AG20443 (cell line): ENCODE data around the gene FGGY.
"Not testable (repeated sequence)": the region's sequence is repeated elsewhere in the genome, so short reads cannot be mapped to it uniquely, and the experiment has no call there.

Experiments
- DNase-seq: peaks from one replicate; pipeline ENCODE4 v3.0.0; 2012; ENCODE audit warnings: low spot score, mixed read lengths

Gene FGGY

DNA sequence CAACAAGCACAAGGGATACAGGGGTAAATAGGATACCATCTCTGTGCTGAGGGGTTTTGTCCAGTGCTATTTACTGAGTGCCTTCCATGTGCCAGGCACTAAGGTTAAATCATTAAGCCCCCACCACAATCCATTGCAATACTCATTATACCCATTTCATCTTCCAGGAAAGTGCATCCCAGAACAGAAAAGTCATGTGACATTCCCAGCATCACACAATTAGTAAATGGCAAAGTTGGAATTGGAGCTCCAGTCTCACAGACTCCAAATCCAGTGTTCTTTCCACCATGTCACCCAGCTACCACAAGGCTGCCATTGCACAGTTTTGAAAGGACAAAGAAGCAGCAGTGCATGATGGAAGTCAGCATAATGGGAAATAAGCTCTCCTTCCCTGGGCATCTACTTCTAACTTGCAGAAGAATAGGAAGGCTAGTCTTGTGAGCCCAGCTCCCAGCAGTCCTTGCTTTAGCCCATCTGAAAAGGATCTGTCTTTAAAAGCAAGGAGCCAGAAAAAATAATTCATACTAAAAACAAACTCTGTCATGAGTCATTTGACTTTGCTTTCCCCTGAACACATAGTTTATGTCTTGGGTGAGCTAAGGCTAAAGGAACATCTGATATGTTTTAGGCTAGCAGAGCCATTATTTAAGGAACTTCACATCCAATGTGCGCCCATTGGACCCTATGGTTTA, 406.5 kb downstream of the FGGY start:
- DNase-seq: peak; percentile 52

DNA sequence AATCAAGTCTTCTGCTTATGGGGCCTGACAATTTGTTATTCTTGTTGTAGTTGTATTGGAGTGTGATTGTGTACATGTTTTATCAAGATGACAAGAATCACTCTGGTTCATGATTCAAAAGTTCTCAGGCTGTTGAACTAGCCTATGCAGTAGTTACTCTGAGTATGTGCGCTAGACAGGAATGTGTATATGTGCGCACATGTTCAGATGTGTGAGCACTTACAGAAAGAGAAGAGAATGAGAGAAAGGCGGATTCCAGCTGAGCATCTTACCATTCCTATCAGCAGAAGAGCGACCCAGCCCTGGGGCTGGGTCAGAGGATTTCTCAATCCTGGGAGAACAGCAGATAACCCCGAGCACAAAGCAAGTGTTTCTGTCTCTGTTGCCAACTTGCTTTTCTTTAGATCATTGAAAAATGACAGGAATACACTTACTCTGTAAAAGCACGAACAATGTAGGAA, 407.1 kb downstream of the FGGY start:
- DNase-seq: no peak

DNA sequence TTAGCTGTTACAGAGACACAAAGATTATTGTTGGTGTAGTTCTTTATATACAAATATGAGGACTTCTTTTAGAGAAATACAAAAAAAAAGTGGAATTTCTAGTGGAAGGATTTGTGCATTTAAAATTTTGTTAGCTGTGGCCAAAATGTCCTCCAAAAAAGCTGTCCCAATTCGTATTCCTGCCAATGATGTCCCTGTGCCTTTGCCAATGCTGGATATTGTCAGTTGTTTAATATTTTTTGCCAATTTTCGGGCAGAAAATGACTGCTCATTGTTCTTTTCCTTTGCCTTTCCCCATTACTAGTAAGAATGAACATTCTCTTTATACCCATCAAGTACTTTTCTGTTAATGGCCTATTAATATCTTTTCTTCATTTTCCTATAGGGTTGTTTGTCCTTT, 407.8 kb downstream of the FGGY start:
- no peak for DNase-seq

DNA sequence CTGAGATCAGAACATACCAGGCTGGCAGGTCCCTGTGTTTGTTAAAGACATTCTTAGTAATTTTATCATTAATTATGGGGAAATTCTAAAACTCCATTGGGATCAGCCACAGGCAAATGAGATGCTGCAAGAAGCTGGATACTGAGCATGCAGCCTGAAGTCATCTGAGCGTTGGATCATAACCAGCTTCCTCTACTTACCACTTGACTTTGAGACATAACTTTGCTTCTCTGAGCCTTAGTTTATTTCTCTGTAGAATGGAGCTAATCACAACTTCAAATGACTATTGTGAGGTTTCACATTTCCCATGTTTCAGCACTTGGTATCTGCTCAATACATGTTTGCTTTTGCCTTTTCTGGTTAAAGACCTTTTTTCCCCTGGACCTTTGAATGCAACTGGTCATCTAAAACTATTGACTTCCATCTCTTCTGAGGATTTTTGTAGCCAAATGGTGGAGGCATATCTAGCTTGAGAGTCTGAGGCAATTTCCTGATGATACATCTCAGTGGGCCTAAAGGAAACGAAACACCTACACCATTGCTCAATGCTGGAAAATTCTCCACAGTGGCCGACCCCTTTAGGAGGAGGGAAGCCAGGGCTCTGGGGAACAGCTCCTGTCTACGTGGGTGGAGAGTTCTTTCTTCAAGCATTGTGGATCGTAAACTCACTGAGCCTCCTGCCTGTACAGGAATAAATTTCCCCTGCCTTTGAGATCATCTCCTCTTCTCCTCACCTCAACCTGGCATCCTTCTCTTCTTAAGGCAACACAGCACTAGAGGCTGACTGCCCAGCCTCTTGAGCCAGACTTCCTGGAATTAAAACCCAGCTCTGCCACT, 408.8 kb downstream of the FGGY start:
- DNase-seq: peak; percentile 27

DNA sequence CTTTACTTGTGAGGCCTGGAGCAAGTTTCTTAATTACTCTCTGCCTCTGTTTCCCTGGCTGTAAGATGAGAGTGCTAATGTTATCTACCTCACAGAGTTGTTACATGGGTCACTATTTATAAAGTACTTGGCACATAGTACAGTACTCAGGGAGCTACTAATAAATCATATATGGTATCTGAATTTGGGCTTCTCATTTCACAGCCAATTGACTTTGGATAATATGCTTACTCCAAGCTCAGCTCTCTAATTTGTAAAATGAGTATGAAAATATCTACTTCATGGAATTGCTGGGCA, 409.4 kb downstream of the FGGY start:
- no peak for DNase-seq

DNA sequence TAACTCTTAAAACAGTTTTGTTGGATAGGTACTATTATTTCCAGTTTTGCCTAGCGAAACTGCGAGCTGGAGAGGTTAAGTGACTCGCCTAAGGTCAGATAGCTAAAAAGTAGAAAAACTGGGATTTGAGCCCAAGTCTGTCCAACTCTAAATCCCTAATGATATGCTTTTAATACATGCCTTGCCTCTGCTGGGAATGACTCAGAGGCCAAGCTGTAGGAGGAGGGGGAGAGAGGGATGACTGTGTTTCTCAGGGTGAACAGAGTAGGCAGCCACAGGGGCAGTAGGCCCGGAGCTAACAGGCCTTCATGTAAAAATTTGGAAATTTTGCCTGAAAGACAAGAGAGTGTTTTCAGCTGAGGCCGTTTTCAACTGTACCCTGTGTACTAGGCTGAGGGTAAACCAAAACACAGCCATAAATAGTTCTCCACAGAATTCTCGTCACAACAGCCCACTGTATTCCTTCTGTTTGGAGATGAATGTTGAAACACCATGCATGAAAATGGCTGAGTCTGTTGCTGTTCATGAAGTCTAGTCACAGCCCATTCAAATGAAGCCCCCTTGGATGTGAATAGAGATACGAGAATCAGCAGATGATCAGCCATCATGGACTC, 410.4 kb downstream of the FGGY start:
- DNase-seq: peak; percentile 91

DNA sequence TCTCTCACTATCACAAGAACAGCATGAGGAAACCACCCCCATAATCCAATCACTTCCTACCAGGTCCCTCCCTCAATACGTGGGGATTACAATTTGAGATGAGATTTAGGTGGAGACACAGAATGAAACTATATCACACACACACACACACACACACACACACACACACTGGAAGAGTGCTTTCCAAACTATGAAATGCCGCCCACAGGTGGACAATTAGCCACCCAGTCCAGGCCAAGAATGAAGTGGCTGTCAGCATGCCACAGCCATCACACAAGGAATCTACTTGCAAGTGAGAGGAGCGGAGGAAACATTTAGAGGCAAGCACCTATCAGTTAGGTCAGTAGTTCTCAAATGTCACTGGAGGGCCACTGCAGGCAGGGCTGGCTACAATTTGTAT, 412.4 kb downstream of the FGGY start:
- no peak for DNase-seq

DNA sequence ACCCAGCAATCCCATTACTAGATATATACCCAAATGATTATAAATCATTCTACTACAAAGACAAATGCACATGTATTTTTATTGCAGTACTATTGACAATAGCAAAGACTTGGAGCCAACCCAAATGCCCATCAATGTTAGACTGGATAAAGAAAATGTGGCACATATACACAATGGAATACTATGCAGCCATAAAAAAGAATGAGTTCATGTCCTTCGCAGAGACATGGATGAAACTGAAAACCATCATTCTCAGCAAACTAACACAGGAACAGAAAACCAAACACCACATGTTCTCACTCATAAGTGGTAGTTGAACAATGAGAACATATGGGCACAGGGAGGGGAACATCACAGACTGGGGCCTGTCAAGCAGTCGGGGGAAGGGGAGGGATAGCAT, 414.0 kb downstream of the FGGY start:
- not testable (repeated sequence) for DNase-seq

DNA sequence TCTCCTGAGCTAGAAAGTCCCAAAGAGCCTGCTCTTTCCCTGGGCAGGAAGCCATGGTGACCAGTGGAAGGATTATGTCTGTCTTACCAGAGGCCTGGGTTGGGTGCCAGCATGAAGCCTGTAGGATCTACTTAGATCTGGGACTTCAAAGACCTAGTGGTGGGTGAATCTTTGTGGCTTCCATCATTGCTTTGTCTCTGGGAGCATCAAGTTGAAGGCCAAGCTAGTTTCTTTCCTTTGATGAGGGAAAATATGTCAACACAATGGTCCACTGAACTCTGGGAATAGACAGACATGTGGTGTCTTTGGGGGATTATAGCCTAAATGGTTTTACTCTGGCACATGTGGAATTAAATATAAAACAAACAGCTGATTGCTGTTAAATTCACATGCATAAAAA, 417.3 kb downstream of the FGGY start:
- DNase-seq: no peak

DNA sequence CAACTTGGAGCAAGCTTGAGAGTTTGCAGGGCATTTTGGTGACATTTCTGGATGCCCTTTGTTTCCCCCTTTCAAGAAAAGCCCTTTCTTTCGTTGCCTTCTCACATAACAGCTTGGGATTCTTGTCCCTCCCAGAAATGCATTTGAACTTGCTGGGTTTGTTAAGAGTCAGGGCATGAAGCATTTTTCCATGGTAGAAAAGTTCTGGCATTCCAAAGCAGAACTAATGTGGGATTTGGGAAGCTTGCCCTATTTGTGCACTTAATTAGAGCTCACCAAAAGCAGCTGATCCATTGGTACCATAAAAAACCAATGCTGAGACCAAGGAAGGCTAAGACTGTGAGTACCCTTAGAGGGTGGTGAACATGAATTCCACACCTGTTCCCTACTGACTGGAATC, 418.1 kb downstream of the FGGY start:
- no peak for DNase-seq

DNA sequence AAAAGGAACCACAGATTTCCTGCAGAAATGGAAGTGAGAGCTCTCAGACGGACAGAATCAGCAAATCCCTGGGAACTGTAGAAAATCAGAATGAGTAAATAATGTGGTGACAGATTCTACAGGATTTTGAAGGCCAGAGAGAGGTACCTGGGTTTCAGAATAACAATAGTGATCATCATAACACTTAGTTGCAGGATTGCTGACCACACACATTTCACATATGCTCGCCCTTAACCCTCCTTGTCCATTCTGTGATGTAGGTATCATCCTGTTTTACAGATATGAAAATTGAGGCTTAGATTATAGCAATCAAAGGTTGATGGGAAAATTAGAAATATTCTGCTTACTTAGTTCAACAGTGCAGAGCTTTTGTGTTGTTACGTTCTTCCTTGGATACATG, 419.9 kb downstream of the FGGY start:
- DNase-seq: no peak

DNA sequence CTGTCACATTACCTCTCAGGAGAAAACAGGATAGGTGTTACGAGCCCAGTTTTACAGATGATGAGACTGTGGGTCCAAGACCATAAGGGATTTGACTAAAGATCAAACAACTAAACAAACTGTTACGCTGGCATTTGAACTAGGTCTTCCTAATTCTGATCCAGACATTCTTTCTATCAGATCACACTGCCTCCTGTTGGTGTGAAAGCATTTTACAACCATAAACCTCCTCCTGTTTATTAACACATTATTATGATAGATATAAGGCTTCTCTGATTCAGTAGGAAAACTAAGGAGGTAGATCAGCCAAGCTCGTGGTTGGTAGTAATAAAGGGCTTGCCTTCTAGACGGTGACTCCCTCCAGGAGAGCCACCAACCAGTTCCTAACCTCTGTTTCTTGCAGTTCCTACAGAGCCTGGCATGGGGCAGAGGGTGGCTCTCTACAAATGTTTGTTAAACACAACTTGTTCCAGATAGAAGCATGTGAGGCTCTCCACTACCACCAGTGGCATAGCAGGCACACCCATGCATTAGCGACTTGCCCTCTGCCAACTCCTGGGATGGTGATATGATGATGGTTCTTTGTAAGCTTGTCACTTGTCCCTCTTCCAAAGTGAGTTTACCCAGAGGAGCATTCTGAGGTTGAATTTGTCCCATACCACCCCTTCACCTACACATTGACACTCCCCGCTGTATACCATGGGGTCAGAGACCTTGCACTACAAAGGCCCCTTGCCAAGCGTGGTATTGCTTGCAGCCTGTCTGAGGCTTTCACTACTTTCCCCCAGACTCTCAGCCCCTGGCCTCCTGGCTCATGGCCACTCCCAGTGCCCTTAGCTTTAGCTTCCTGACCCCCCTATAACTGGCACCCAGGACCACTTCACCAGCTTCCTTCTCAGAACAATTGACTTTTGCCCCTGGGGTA, 421.4 kb downstream of the FGGY start:
- DNase-seq: peak; percentile 51

DNA sequence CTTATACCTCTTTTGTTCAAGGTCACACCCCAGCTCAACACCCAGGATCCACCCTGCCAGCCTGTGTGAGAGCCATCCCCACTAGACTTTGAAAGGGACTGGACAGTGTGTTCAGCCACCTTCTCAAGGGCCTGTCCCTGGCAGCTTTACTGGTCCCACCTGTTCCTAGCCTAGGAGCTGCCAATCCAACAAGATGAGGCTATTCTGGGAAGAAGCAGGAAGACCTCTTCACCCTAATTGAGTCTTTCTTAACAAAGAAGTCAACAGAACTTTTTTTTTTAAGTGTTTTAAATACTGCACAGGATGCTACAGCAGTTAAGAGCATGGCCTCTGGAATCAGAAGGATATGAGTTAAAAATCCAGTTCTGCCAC, 422.1 kb downstream of the FGGY start:
- no peak for DNase-seq

DNA sequence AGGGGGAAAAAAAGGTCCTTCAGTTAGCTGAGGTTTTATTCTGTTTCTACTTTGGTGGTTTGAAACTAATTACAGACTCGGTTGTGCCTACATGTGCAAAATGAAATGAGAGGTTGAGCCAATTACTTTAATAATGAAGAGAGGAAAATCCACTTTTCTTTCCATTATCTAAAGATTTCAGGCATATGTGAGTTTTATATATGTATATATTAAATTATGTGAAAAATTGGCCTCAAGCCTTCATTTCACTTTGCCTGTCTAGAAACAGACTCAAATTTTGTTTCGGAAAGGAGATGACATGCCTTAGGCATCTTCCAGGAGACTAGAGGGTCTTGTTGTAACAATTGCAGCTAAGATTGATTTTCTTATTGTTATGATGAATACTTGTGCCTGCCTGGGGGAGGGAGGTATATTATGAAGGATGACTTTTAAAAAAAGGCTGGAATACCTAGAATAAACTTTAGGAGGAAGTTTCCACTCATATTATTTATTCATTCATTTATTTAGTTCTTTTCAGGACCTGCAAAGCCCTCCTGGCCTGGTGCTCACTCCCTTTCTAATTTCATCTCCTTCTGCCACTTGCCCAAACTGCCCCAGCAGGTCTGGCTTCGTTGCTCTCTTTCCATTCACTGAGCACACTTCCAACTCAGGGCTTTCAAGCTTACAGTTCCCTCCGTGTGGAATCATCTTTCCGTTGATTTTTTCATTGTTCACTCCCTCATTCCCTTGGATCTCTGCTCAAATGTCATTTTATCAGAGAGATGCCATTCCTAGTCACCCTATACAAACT, 423.6 kb downstream of the FGGY start:
- no peak for DNase-seq

DNA sequence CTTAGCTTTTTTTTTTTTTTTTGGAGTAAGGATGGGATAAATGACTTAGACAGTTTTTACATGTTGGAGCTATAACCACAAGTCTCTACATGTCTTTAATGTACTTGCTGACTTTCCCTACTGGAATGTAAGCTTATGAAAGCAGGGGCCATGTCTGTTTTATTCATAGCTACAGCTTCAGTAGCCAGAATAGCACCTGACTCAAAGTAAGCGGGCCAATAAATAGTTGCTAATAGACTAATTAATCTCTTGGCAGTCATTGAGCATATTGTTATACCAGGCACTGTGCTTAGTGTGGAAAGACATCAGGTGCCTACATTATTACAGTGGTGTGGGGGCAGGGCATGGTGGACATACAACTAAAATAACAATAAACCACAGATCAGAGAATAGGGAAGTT, 433.4 kb downstream of the FGGY start:
- DNase-seq: peak; percentile 39

DNA sequence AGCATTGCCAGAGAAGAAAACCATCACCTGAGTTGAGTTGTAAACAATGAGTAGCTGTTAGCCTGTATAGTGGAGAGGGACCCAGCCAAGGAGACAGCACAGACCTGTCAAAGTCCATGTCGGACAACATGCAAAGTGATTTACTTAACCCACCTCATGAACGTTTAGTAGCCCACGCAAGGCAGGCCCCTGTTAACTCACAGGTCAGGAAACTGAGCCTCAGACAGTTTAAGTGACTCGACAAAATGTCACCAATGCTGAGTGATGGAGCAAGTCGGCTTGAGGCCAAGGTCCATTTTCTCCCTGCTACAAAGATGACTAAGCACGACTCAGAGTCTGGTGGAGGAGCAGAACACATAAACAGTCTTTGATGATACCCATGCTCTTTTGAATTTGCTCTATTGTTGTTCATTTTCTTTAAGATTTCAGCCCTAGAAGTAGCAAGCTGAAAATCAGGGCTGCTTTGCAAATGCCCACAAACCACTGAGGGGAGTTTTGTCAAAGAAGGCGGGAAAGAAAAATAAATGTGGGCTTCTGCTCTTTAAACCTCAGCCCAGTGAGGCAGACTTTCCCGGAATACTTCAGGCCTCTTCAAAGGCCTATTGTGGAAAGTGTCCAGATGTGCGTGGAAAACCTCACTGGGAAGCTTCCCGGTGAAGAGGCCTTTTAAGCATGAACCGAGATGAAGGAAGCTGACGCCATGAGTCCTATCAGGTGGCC, 434.0 kb downstream of the FGGY start:
- peak; percentile 82 for DNase-seq

DNA sequence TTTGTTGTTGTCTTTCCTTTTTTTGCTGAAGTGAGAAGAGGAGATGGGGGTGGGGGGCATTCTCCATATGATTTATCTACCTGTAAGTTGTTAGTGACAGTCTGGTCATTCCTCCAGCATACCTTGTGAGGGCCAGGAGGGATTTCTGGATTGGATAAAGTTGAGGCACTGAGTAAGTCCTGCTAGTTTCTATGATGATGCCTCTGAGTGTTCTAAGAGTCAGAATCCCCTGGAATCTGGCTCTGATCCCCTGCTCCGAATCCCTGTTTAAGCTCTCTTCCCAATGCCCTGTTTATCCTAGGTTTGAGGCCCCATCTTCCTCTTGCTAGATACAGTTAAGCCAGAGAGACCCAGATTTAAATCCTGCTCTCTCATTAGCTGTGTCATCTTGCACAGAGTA, 434.7 kb downstream of the FGGY start:
- DNase-seq: no peak

DNA sequence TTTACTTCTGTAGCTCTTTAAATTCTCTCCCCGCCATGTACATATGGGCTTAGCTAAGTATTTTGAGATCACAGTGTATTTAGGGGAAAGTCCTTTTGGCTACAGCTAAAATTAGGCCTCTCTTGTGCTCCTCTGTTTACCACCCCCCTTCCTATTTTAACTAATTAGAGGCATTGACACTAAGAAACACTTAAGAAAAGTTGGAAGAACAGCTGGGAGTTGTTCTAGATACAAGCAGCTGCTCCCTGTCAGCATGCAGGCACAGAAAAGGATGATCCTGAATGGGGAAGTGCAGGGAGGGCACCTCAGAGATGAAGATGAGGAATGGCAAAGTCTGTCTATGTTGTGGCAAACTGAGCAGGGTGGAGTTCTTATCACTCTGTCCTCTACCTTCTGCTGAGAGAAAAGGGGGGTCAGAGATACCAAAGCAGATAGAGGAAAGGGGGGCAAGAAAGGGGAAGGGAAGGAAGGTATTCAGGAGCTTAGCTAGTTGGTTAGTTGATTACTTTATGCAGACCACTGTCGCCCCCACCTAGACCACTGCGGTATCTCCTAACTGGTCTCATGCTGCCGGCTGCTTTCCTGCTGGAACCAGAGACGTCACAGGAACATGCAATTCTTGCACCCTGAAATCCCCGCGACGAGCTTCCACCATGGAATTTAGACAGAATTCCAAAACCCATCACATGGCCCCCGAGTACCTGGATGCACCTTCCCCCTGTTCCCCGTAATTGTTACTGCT, 435.5 kb downstream of the FGGY start:
- no peak for DNase-seq

DNA sequence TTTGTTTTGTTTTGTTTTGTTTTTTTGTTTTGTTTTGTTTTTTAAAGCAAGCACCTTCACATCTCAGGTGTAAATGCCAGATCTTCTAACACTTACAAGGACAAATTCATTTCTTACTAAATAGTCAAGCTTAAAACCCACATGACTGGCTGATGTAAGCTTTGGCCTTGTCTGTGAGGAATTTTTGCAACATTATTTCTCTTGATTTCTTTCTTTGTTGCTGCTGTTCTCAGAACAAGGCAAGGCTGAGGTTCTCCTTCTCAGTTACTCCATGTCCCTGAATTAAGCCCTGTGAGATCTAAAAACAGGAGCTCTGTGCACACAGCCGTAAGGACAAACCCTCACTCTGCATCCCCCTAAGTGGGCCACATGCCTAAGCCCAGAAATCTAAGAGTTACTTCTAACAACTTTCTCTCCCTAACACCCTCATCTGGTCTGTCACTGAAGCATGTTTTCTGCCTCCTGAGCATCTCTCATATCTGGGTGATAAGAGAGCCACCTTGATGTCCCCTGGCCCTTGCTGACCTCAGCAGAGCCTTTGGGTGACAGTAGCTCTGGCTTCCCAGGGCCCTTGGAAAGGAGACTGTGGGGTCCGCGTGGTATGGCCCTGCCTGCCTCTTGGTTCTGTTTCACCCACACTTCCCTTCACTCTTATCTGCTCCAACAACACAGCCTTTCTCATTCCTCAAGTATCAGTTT, 436.7 kb downstream of the FGGY start:
- peak; percentile 45 for DNase-seq
